ENCODE measurements around the gene HNRNPLL. TPM values are rescaled to one million over a fixed set of nuclear protein-coding genes. Genes with fewer than 3 reads are reported as not detected.
"Not testable (repeated sequence)": the region's sequence is repeated elsewhere in the genome, so short reads cannot be mapped to it uniquely, and the experiment has no call there.

HNRNPLL gene
- total and polyA plus RNA-seq, 2 of the 8 experiments (the other 6 are each of a cell fraction or from before 2014, with no cell fraction given), result 18.6 to 69.3 TPM

DNA sequence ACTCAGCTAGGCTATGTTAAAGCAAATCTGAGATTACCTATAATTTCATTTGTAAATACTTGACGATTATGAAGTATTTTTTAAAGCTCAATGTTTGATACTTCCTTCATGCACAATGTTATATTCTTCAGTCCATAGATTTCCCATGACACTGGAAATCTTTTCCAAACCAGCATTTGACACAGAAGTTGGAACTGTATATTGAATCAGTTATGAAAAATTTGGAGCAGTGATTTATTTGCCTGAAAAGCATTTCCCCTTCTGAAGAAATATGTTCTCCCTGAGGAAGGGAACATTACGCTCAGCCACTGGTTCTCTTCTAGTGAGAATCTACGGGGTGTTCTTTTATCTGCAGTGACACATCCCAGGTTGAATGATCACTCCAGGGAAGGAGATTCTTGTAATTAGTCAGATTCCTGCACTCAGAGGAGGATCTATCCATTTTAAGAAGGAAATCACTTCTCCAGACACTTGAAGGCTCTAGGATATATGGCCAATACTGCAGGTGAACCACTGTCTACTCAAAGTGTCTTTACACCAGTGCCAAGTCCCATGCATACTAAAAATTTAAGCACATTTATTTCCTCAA, 64.7 kb downstream of the HNRNPLL start (continued):
- no peak for TF ChIP-seq E2F6 (IDR thresholded peaks at IDR 0.05)

GRCh38 chr2:38537296-38537695, 65.4 kb downstream of the HNRNPLL start:
- not testable (repeated sequence) for H3K4me2 ChIP-seq (ENCODE audit: insufficient read depth in 1 of 2, low read depth in 2 of 2, low read length in 2 of 2); H3K56ac ChIP-seq (replicated peaks; ENCODE audit: insufficient read length, low read depth, low read length)
- POLR2A ChIA-PET (ENCODE audit: partially characterized antibody), result interaction anchor here (0.8 to 4.6 kb wide), 4 partner anchors 11 to 214 kb away, joined by 3 to 20 read pairs (median 13); partner anchors contain the start of gene SRSF7

More at GRCh38 chr2:38537296-38537695, 65.4 kb downstream of the HNRNPLL start:
- not testable (repeated sequence) for H4K5ac ChIP-seq (ENCODE audit: insufficient read length, low read depth, low read length); H3K9me3 ChIP-seq (ENCODE audit: insufficient read depth in 2 of 2, low read depth in 1 of 2, low read length in 1 of 2); H2AFZ ChIP-seq (ENCODE audit: low read length); H4K20me1 ChIP-seq (replicated peaks in 1 of 2; ENCODE audit: control insufficient read depth in 1 of 2, insufficient read depth in 2 of 2, low read length in 2 of 2); H3K18ac ChIP-seq (ENCODE audit: extremely low read depth, low read length); FAIRE-seq; H3K23me2 ChIP-seq (ENCODE audit: low read depth, low read length); H2BK20ac ChIP-seq (ENCODE audit: low read length); DNase-seq (ENCODE audit: low read depth in 1 of 2, low spot score in 2 of 2); H2BK12ac ChIP-seq (ENCODE audit: low read depth, low read length); H4K91ac ChIP-seq (replicated peaks; ENCODE audit: insufficient read length, low read length); H3K36me3 ChIP-seq (ENCODE audit: control insufficient read depth in 2 of 4, insufficient read depth in 4 of 4, low read length in 3 of 4); H3K79me2 ChIP-seq (ENCODE audit: control insufficient read depth in 1 of 2, insufficient read depth in 2 of 2, low read length in 2 of 2); H3K27ac ChIP-seq (ENCODE audit: low read depth, low read length); H3K4ac ChIP-seq (replicated peaks; ENCODE audit: insufficient read length, low read depth, low read length); H2AK5ac ChIP-seq (ENCODE audit: low read depth, low read length); H3K23ac ChIP-seq (ENCODE audit: insufficient read length); H3K4me3 ChIP-seq (ENCODE audit: extremely low read depth in 1 of 4, insufficient read depth in 2 of 4, low read depth in 3 of 4, low read length in 4 of 4); H3K79me1 ChIP-seq (ENCODE audit: low read depth, low read length); H3K9ac ChIP-seq (replicated peaks in 1 of 4; ENCODE audit: extremely low read depth in 1 of 4, low read depth in 3 of 4, low read length in 3 of 4); H2BK15ac ChIP-seq (ENCODE audit: low read length); H4K8ac ChIP-seq (ENCODE audit: extremely low read depth, insufficient read depth, low read length); H3K14ac ChIP-seq (ENCODE audit: insufficient read length); H2BK5ac ChIP-seq (ENCODE audit: low read depth, low read length); H2BK120ac ChIP-seq (replicated peaks; ENCODE audit: low read depth, low read length)
- WGBS, 2 experiments (ENCODE audit: extremely low coverage in 1 of 2, insufficient coverage in 1 of 2, insufficient read length in 1 of 2, insufficient replicate concordance in 2 of 2, low coverage in 1 of 2, low lambda C conversion rate in 2 of 2, missing lambda C conversion rate in 1 of 2), result 95% methylated on average over 13 of the region's 13 CpGs; no CpG with 5 or more reads in 1 of the 2 experiments
- CTCF ChIA-PET (ENCODE audit: partially characterized antibody), result interaction anchor here (0.6 to 4.9 kb wide), 16 partner anchors 8 to 207 kb away, joined by 3 to 38 read pairs (median 4); no protein-coding TSS in a partner anchor
- Histone ChIP-seq H3K4me1 (replicated peaks in 1 of 4; ENCODE audit: control insufficient read depth in 3 of 4, insufficient read depth in 4 of 4, low read length in 3 of 4) (peaks cover 0 to 12% (median 5%) of the 10 kb centered on the region in 4 experiments; a peak in 6 of 7 replicates), H3K27me3 (replicated peaks in 1 of 4; ENCODE audit: control insufficient read depth in 3 of 4, extremely low read depth in 1 of 4, insufficient read depth in 3 of 4, low read length in 3 of 4) (peaks cover 0 to 12% (median 6%) of the 10 kb centered on the region in 4 experiments; a peak in 4 of 7 replicates)

Measured in H1 (cell line).